Neural crest cell (in vitro differentiated cells): Measurements from ENCODE around the gene STH. TPM values are rescaled to one million over a fixed set of nuclear protein-coding genes. Genes with fewer than 3 reads are reported as not detected.

Experiments used
- DNase-seq: peaks from one replicate; pipeline ENCODE4 v3.0.0; 2021; ENCODE audit warnings: low read depth, mixed read lengths, low spot score
- H3K27ac Mint-ChIP-seq: one replicate; pipeline ENCODE4 v1.8.0; 2021; ENCODE audit warnings: mild to moderate bottlenecking, mixed read lengths; ENCODE audit not compliant: unreplicated experiment
- H3K27me3 Mint-ChIP-seq: 2 replicates; pipeline ENCODE4 v1.8.0; 2021; ENCODE audit warnings: low read depth, mild to moderate bottlenecking, mixed read lengths
- H3K36me3 Mint-ChIP-seq: 2 replicates; pipeline ENCODE4 v1.8.0; 2021; ENCODE audit warnings: low read depth, mild to moderate bottlenecking, mixed read lengths
- H3K4me1 Mint-ChIP-seq: 2 replicates; pipeline ENCODE4 v1.8.0; 2021; ENCODE audit warnings: mixed read lengths
- H3K4me3 Mint-ChIP-seq: one replicate; pipeline ENCODE4 v1.8.0; 2021; ENCODE audit warnings: mild to moderate bottlenecking, mixed read lengths
- H3K9me3 Mint-ChIP-seq: 2 replicates; pipeline ENCODE4 v1.8.0; 2021; ENCODE audit warnings: mixed read lengths
- CTCF ChIP-seq: fragments of 200-600 bp; sonication (generic); conservative IDR thresholded peaks from 2 replicates; pipeline ENCODE4 v1.5.0; 2021; ENCODE audit warnings: antibody characterized with exemption, mild to moderate bottlenecking
- total RNA-seq: library from RNA; stranded (reverse); gene quantifications from 2 replicates; pipeline ENCODE4 v1.2.1, GENCODE V29; 2021

The STH gene
- total RNA-seq, 1 donor from 2014 or later, result not detected

- no peak for DNase-seq
Measured at GRCh38 chr17:46030752-46031151, 31.7 kb downstream of the STH start.

DNA sequence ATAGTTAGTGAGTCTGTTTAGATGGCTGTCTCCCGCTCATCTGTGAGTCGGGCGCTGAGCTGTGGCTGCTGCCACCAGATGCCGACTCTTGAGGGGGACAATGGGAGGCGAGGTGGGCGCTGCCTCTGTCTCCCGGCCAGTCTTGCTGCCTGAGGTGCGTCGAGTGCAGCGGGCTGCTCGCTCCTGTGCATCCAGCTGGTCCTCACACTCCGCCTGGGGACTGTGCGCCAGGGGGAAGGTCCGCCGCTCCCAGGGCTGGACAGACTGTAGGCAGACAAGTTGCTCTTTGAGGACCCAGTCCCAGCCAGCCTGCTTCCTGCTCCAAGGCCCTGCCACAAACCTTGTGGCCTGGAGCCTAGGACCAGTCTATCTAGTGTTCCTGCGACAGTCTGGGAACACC, 32.4 kb downstream of the STH start:
- TF ChIP-seq CTCF, result no peak
- H3K4me3 Mint-ChIP-seq, result no peak overlapping the region

More at GRCh38 chr17:46030752-46031151, 31.7 kb downstream of the STH start:
- Mint-ChIP-seq H3K4me1 (peaks cover 24% of the 10 kb centered on the region), H3K9me3 (no peaks in the 10 kb centered on the region), H3K27ac (no peak overlapping the region), H3K36me3 (peaks cover 30% of the 10 kb centered on the region), H3K4me3 (no peak overlapping the region), H3K27me3 (no peaks in the 10 kb centered on the region)
- TF ChIP-seq CTCF, result no peak

GRCh38 chr17:46031920-46032319, 32.9 kb downstream of the STH start:
- no peaks in the 10 kb centered on the region for H3K9me3 Mint-ChIP-seq
- H3K4me3 Mint-ChIP-seq, result no peak overlapping the region
- no peak for DNase-seq
- H3K27me3 Mint-ChIP-seq, result no peaks in the 10 kb centered on the region
- peaks cover 20% of the 10 kb centered on the region for H3K4me1 Mint-ChIP-seq
- peak overlapping the region; percentile 48 for H3K27ac Mint-ChIP-seq
- peaks cover 30% of the 10 kb centered on the region for H3K36me3 Mint-ChIP-seq
- no peak for TF ChIP-seq CTCF

More for the DNA sequence above, 32.4 kb downstream of the STH start:
- no peak overlapping the region for H3K27ac Mint-ChIP-seq
- no peak for DNase-seq
- H3K4me1 Mint-ChIP-seq, result peaks cover 20% of the 10 kb centered on the region
- no peaks in the 10 kb centered on the region for H3K27me3 Mint-ChIP-seq
- H3K36me3 Mint-ChIP-seq, result peaks cover 30% of the 10 kb centered on the region
- H3K9me3 Mint-ChIP-seq, result no peaks in the 10 kb centered on the region

GRCh38 chr17:46032909-46033308, 33.9 kb downstream of the STH start:
- no peak overlapping the region for H3K27ac Mint-ChIP-seq
- H3K27me3 Mint-ChIP-seq, result no peaks in the 10 kb centered on the region
- no peak for DNase-seq
- TF ChIP-seq CTCF, result no peak
- H3K4me3 Mint-ChIP-seq, result peak overlapping the region; percentile 27
- H3K9me3 Mint-ChIP-seq, result no peaks in the 10 kb centered on the region
- H3K36me3 Mint-ChIP-seq, result peaks cover 32% of the 10 kb centered on the region
- peaks cover 18% of the 10 kb centered on the region for H3K4me1 Mint-ChIP-seq

- peaks cover 37% of the 10 kb centered on the region for H3K36me3 Mint-ChIP-seq
Measured at GRCh38 chr17:46033392-46033791, 34.3 kb downstream of the STH start.

More at GRCh38 chr17:46033392-46033791, 34.3 kb downstream of the STH start:
- no peak for DNase-seq
- H3K4me3 Mint-ChIP-seq, result no peak overlapping the region
- peaks cover 13% of the 10 kb centered on the region for H3K4me1 Mint-ChIP-seq
- no peaks in the 10 kb centered on the region for H3K9me3 Mint-ChIP-seq
- H3K27ac Mint-ChIP-seq, result no peak overlapping the region
- no peak for TF ChIP-seq CTCF
- no peaks in the 10 kb centered on the region for H3K27me3 Mint-ChIP-seq
